KOPT-K1 (cell line): Measurements from ENCODE around the gene PDE4C.

Experiments used
- H3K27ac ChIP-seq: fragments of 200-600 bp; sonication (generic); 2 replicates; pipeline ENCODE4 v1.5.1; 2016; ENCODE audit warnings: antibody characterized with exemption, mild to moderate bottlenecking, low read depth, low read length; ENCODE audit not compliant: poor library complexity, severe bottlenecking
- H3K36me3 ChIP-seq: fragments of 200-600 bp; sonication (generic); 2 replicates; pipeline ENCODE4 v1.5.1; 2017; ENCODE audit warnings: antibody characterized with exemption, mild to moderate bottlenecking, low read length, moderate library complexity; ENCODE audit not compliant: insufficient read depth
- H3K9me3 ChIP-seq: fragments of 200-600 bp; sonication (generic); 2 replicates; pipeline ENCODE4 v1.5.1; 2017; ENCODE audit warnings: antibody characterized with exemption, low read length, mild to moderate bottlenecking; ENCODE audit not compliant: insufficient read depth, poor library complexity, severe bottlenecking

Gene PDE4C

GRCh38 chr19:18225702-18226468 is at the start of gene PDE4C:
Gene PDE4C, minus strand, starts transcription at chr19:18226438. Its CDS starts 23 bp downstream, at chr19:18226415.
- Histone ChIP-seq H3K27ac (no peak within 1 kb of the TSS), H3K36me3 (no peaks in the 10 kb centered on the region)

DNA sequence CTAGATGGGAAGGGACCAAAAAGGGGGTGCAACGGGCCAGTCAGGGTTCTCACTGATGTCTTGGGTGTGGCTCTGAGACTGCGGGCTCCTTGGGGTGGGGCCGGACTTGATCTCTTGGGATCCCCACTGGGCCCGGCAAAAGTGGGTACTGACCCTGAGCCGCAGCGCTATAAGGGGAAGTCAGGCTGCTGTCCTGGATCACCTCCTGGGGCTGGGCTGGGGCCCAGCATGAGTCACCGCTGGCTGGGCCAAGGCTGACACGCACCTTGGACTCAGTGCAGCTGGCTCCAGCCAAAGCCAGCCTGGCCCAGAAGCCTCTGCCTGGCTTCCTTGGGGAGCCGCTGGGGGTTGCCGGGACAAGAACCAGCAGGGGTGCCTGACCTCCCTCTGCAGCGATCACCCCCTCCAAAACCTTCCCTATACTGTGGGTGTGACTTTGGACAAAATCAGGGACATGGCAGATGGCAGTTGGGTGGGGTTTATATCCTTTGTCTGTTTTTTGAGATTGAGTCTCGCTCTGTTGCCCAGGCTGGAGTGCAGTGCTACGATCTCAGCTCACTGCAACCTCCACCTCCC is 48.6 kb upstream of the PDE4C start:
- Histone ChIP-seq H3K9me3 (no peaks in the 10 kb centered on the region), H3K27ac (no peak overlapping the region), H3K36me3 (peaks cover 51% of the 10 kb centered on the region)

More at GRCh38 chr19:18225702-18226468, at the start of gene PDE4C:
- no peaks in the 10 kb centered on the region for H3K9me3 ChIP-seq

DNA sequence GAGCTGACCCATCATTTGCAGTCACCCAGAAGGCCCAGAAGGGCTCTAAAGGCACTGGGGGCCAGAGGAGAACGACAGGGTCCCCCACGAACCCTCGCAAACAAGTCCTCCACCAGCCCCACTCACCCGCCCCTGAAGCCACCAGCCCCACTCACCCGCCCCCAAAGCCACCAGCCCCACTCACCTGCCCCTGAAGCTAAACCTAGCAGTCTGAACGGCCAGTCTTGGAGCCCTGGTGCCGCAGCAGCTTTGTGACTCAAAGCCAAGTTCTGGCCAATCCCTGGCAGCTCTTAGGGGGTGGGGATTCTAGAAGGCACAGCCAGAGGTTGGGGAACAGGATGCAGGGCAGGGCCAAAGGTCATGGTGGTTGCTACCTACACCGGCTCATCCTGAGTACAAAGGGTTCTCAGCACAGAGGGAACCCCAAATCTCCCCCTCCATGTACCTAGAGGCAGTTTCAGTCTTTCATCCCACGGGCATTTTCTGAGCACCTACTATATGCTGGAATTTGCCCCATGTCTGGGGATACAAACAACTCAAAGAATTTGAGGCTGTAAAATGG is 48.1 kb upstream of the PDE4C start, which contains the start of gene IQCN:
Gene IQCN (minus strand): TSS at position 234 of the 562 bp plus-strand sequence. CDS start 4,974 bp downstream, outside the sequence.
- H3K27ac ChIP-seq: no peak within 1 kb of the TSS
- H3K36me3 ChIP-seq: peaks cover 50% of the 10 kb centered on the region
- H3K9me3 ChIP-seq: no peaks in the 10 kb centered on the region

- H3K9me3 ChIP-seq: no peaks in the 10 kb centered on the region
- peaks cover 44% of the 10 kb centered on the region for H3K36me3 ChIP-seq
- H3K27ac ChIP-seq: no peak overlapping the region
Observed at GRCh38 chr19:18273561-18274218, 47.5 kb upstream of the PDE4C start.

GRCh38 chr19:18271433-18271841 is 45.2 kb upstream of the PDE4C start:
- Histone ChIP-seq H3K9me3 (no peaks in the 10 kb centered on the region), H3K36me3 (peaks cover 23% of the 10 kb centered on the region), H3K27ac (no peak overlapping the region)

DNA sequence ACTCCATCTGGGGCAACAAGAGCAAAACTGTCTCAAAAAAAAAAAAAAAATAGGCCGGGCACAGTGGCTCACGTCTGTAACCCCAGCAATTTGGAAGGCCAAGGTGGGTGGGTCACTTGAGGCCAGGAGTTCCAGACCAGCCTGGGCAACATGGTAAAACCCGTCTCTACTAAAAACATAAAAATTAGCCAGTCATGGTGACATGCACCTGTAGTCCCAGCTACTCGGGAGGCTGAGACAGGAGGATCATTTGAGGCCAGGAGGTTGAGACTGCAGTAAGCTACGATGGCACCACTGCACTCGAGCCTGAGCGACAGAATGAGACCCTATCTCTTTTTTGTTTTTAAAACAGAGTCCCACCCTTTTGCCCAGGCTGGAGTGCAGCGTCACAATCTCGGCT is 44.1 kb upstream of the PDE4C start:
- Histone ChIP-seq H3K27ac (no peak overlapping the region), H3K36me3 (peaks cover 15% of the 10 kb centered on the region; the same call in 1 of the 2 replicates), H3K9me3 (no peaks in the 10 kb centered on the region)

DNA sequence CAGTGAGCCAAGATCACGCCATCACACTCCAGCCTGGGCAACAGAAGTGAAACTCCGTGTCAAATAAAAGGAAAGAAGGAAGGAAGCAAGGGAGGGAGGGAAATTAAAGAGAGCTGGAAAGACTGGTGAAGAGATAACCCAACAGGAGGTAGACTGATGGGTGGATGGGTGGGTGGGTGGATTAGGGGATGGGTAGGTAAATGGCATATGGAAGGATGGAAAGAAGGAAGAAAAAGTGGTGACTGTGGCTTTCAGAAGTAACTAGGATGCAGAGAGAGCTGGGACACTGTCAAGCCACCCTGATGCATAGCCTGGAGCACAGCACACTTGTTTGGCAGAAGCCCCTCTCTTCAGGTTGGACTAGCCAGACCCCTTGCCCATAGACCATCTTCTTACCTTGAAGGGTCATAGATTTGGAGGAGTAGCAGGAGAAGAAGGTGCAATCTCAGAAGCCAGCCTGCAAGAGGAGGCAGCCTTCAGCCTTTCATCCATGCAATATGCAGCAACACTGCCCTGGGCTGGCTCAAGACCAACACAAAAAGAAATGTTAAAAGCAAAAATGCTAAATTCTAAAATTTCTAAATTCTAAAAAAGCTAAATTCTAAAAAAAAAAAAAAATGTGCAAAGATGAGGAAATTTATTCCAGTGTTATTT is 43.0 kb upstream of the PDE4C start:
- H3K27ac ChIP-seq: no peak overlapping the region
- H3K9me3 ChIP-seq: no peaks in the 10 kb centered on the region
- H3K36me3 ChIP-seq: peaks cover 3% of the 10 kb centered on the region; the same call in 1 of the 2 replicates

DNA sequence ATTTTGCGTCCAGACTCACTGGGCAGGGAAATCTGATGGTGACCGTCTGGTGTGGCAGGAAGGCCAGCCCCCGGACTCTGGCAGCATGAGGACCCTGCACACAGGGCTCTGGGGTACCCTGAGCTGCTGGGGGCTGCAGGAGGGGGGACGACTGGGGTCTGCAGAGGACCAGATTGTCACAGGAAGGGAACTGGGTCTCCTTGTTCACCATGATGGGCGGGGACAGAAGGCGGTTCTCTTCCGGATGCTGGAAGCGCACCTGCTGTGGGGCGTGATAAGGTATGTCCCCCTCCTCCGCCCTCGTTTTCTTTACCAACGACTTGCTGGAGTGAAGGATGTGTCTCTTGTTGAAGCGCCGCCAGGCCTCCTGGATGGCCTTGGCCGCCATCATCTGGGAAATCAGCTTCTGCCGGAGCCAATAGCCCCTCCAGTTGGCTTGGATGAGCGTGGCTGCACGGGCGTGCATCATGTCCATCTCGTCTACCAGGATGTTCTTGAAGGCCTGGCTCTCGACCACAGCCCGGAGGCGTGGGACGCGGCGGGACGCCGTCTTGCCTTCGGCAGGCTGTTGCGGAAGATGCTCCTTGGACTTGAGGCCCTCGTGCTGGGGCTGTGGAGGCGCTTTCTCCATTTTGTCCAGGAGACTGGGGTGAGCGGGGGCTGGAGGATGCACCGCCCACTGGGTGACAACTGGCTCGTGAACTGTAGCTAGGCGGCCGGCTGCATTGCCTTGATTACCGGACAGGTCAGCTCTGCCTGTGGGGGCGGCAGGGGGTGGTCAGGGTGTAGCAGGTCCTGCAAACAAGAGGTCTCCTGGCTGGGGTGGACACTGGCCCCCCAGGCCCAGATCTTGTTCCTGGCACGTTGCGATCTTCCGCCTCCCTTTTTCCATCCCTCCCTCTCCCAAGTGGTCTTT is 40.8 kb upstream of the PDE4C start:
- Histone ChIP-seq H3K27ac (peak overlapping the region; percentile 73), H3K9me3 (no peaks in the 10 kb centered on the region), H3K36me3 (peaks cover 3% of the 10 kb centered on the region; the same call in 1 of the 2 replicates)

DNA sequence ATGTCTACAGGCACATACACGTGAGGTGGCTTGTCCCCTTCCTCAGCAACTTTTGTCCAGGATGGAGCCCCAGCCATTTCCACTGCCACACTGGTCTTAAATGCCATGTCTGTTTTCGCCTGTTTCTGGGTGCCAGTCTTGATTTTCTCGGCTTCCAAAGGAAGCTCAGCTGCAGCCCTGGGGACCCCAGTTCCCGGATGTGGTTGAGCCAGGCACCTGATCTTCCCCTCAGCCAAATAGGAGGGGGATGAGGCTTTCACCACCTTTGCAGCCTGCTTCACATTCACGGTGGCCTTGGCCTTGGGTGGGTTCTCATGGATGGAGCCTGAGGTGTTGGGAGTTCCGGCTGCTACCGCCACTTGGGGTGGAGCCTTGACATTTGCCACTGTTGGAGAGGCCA is 39.3 kb upstream of the PDE4C start:
- peaks cover 3% of the 10 kb centered on the region; the same call in 1 of the 2 replicates for H3K36me3 ChIP-seq

DNA sequence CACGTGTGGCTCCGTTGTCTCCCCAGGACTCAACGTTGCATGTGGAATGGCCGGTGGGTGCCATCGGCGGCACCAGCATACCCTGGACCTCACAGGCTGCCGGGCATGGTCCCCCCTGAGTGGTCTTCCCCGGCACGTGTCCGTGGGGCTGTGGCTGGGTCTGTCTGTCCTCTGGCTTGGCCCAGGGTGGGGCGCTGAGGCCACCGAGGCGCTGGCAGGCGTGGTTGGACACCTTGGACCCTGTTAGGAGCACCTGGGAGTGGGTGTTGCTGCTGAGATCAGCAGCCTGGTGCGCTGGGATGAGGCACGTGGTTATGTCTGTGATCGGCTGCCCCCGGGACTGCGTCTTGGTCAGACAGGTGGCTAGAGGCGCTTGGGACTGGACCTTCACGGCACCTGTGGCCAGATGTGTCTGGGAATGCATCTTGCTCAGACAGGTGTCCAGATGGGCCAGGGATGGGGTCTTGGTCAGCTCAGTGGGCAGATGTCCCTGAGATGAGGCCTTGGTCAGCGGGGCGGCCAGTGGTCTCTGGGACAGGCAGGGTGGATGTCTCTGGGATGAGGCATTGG is 38.8 kb upstream of the PDE4C start:
- H3K27ac ChIP-seq: peak overlapping the region; percentile 73
- H3K36me3 ChIP-seq: peaks cover 3% of the 10 kb centered on the region; the same call in 1 of the 2 replicates

More for the DNA sequence above, 39.3 kb upstream of the PDE4C start:
- Histone ChIP-seq H3K9me3 (no peaks in the 10 kb centered on the region), H3K27ac (peak overlapping the region; percentile 73)

DNA sequence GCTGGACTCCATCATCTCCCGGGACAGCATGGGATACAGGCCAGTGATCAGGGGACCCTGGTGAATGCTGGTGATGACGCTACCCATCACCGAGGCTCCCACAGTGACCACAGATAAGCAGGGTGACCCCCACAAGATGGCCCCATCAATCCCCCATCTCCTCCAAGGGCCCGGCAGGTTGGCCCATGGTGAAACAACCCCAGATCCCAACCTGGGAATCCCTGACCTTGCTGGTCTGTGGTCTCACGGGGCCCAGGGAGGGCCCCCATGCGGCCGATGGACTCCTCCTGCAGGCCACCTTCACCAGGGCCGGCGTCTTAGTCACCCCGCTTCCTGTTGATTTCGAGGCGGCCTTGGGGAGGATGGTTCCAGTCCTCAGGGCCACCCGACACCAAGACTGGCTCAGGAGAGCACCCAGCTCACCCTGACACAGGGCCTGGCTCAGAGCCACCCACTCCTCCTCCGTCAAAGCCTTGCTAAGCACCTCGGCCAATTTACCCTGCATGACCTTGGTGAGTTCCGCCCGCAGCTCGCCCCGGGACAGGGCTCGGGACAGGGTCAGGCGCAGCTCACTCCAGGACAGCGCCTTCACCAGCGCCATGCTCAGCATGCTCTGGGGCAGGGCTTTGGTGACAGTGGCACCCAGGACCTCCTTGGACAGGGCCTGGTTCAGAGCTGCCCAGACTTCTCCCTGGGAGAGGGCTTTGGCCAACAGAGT is 38.1 kb upstream of the PDE4C start:
- H3K9me3 ChIP-seq: no peaks in the 10 kb centered on the region
- H3K36me3 ChIP-seq: peaks cover 3% of the 10 kb centered on the region; the same call in 1 of the 2 replicates
- no peak overlapping the region for H3K27ac ChIP-seq

More for the DNA sequence above, 38.8 kb upstream of the PDE4C start:
- no peaks in the 10 kb centered on the region for H3K9me3 ChIP-seq

DNA sequence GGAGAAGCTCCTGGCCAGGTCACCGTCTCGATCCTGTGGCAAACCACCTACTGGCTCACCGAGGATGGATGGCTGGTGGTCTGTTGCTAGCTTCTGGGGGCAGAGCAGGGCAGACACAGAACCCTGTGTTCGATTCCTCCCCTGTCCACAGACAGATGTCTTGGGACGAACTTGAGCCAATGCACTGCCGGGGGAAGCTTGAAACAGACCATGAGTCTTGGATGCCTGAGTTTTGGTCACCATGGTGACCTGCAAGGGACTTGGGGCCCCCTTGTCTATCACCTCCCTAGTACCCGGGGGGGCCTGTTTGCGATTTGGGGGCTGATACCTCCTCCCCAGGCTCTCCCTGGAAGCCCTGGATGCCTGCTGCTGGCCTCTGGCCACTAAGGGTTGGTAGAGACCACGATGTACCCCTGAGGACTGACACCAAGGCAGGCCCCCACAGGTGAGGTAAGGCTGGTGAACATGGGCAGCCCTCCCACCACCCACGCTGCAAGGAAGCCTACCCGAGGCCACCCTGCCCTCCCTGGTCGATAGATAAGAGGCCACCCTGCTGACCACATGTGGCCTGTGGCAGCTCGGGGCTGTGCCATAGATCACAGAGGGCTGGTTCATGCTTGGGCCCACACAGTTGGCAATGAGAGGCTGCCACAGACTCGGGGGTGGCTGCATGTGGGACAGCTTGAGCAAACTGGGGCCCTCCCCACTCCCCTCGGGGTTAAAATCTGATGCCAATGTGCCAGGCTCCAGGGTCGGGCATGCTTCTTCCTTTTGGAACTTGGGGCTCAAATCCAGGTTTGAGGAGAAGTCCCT is 37.3 kb upstream of the PDE4C start:
- Histone ChIP-seq H3K36me3 (peaks cover 3% of the 10 kb centered on the region; the same call in 1 of the 2 replicates), H3K9me3 (no peaks in the 10 kb centered on the region), H3K27ac (no peak overlapping the region)
